Ureter (tissue), 1 donor: ENCODE measurements around the gene FBXW4. TPM values are rescaled to one million over a fixed set of nuclear protein-coding genes. Genes with fewer than 3 reads are reported as not detected.
"Not testable (repeated sequence)": the region's sequence is repeated elsewhere in the genome, so short reads cannot be mapped to it uniquely, and the experiment has no call there.

ENCODE experiments used
- DNase-seq: peaks from one replicate; pipeline ENCODE4 v3.0.0-alpha.2; 2020; ENCODE audit warnings: low spot score
- total RNA-seq: library from RNA; stranded (reverse); gene quantifications from one replicate; pipeline ENCODE4 v1.2.4, GENCODE V29; 2023
- donor health status: DM: yes; HTN: yes; CAD: no.

FBXW4 gene
- total RNA-seq, 1 donor from 2014 or later, result 94.5 TPM

DNA sequence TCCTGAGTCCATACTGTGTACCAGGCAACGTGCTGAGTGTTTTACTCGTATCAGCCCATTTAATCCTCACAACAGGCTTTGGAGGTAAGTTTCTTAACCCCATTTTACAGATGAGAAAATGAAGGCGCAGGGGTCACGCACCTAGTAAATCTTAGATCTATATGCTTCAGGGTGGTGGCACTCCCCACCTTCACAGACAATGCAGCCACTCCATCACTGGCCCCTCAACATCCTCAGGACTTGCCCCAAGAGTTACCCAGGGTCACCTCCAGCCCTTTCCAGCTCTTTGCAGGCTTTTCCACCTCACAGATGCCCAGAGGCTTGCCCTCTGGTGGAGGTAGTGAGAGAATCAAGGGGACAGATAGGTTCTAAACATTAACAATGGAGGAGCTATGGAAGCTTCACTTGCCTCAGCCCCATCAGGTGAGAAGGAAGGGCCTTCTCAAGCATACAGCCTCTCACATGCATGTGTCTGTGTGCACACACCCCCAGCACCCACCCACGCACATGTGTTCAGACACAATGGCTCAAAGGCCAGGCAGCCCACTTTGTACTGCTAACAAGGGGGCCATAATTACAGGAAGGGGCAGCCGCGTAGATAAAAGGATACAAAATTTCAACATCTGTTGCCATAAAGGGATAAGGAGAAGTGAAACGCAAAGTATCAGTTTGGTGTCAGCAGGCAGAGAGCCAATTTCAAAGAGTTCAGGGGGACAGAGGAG, 77.7 kb downstream of the FBXW4 start:
- DNase-seq, result no peak

DNA sequence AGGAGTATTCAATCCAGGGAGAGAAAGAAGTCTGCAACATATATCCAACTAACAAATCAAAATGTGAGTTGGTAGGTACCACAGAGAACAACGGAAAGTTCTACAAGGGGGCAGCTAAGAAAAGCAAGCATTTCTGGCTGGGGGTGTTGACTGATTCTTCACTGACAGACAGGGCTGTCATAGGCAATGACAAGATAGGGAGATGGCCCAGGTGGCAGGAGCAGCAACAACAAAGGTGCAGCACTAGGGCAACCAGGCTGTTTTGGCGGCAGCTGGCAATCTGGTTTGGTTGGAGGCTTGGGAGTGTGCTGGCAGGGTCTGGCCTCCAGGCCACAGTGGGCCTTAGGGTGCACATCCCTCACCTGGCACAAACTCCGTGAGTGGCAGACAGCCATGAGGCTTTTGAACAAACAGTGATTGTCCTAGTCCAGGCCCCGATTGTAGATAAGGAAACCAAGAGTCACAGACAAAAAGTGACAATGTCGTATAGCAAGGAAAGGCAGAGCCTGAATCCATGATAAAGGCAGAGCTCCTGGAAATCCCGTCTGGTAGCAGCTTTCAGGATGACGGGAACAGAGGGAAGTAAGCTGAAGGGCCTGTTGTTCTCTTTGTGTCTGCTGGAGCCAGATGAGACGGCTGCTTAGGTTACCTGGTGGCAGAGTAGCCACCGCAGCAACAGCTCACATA, 78.4 kb downstream of the FBXW4 start:
- no peak for DNase-seq

DNA sequence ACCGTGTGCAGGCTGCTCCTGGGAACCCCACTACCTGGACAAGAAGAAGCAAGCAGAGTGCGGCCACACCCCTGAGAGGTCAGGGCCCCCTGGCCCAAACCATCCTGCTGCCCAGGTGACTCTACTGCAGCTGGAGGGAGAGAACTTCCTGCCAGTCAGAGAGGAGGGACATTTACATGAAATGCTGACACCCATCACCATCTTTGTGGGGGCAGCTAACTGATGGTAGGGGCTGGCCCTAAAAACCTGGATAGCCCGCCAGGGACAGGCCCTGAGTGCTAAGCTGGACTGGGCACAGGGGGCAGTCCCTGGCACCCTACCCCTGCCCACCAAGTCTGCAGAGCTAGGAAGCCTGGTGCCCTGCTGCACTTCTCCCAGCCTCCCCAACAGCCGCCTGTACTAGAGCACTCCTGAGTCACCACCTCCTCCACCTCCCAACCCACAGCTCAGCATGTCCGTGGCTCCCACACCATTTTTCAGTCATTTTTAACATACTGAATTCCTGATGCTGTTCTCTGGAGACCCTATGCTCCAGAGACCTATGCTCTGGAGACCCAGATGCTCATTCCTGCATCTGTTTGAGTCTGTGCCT, 79.3 kb downstream of the FBXW4 start:
- DNase-seq, result no peak

DNA sequence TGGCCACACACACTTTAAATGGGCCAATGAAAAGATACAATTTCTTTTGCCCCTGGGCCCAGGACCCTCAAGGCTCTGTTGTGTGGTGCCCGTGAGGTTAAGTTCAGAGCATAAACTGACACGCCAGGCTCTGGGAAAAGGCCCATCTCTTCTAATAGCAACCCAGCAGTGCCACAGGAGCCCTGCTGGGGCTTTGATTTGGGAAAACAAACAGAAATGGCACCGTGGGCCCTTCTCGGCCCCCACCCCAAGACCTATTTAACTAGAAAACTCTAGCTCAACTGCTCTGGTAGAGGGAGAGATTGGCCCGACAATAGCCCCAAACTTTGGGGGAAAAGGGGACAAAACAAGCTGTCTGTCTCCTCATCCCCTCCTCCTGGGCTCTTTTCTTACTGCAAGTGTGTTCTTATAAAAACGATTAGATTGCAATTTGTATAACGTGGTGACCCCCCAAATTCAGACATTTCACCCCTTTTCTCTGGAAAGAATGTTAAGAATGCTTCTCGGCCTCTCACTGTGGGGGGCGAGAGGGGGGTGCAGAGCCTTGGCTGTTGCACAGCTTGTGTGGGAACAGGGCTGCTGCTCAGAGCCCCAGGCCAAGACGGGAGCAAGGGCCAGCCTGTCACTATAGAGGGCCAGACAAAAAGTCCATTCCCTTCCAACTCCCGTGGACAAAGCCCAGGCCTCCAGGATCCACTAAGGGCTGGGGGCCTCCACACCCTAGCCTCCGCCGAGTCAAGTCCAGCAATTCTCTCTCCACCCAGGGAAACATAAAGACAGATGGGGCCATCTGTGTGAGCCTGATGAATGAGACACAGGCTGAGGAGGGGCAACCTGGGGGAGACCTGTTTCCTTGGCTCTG, 80.1 kb downstream of the FBXW4 start:
- DNase-seq, result no peak

DNA sequence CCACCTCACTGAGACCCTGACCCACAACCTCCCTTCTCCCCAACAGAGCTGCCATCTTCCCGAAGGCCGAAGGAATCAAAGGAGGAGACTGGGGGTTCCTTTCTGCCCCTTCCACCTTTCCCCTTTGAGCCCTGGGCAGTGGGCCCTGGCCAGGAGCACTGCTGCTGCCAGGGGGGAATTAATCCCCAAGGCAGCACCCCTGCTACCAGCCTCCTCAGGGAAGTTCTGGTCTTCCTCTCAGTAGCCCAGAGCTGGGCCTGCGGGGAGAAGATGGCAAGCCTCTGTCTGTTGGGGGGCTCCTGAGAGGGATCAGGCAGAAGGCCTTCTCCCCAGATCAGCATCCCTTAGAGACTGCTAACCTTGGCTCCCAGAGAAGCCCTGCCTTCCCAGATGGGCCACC, 81.3 kb downstream of the FBXW4 start:
- DNase-seq, result no peak

DNA sequence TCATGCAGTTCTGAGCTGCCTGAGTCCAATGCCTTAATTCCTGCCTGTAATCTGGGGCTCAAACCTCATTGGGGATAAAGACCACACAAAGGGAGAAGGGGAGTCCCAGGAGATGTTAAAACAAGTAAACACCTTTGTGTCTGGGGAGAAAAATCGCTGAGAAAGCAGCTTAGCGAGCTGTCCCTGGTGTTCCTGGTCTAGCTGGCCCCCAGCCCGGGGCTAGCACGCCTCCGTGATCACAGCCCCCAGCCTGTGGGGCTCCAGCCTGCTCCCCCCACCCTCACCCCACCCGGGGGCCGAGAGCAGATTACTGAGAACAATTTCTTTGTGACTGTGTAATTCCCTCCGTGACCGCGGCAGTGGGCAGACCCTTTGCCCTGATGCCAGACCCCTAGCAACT, 82.1 kb downstream of the FBXW4 start:
- no peak for DNase-seq

DNA sequence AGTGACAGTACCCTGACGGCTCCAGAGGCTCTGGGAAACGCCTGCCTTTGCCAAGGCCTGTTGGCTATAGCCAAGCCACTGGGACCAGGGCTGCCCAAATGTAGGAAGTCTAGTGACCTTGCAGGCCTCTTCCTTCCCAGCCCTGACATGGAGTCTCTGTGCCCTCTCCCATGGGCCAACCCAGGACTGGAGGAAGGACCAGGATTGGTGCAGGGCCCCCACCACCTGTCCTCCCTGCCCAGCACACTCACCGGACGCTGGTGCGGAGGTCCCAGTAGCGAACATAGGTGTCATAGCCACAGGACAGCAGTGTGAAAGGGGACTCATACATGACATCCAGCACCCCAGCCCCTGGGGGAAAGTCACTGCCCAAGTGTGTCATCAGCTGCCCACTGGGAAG, 82.9 kb downstream of the FBXW4 start:
- DNase-seq, result no peak

DNA sequence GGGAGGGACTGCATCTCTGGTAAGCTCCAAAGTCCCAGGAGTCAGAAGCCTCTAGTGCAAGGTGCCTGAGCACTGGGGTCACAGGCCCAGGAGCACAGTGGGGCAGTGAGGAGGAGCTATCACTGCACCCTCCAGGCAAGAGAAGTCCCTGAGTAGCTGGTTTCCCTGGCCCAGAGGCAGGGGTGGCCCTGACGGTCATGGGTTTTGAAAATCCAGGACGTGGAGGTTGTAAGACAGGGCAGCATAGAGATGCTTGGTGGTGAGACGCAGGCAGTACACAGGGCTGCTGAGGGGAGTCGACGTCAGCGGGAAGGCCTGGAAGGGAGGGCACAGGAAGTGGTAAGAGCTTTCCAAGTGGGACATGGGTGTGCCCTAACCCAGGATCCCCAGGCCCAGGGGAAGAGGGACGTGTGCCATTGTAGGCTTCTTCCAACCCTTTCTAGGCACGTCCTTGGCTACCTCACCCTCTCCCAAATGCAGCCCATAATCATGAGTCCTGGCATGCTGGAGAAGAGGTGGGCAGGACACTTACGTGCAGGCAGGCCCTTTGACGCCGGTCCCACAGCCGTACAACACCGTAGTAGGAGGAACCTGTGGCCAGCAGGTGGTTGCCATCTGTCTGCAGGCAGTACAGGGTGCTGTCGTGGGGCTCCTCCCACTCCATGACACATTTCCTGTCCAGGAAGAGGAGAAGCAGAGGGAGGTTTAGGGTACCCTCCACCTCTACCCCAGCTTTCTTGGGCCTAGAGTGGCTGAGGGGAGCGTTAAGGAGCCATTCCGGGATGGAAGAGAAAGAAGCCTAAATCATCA, 83.7 kb downstream of the FBXW4 start:
- no peak for DNase-seq

DNA sequence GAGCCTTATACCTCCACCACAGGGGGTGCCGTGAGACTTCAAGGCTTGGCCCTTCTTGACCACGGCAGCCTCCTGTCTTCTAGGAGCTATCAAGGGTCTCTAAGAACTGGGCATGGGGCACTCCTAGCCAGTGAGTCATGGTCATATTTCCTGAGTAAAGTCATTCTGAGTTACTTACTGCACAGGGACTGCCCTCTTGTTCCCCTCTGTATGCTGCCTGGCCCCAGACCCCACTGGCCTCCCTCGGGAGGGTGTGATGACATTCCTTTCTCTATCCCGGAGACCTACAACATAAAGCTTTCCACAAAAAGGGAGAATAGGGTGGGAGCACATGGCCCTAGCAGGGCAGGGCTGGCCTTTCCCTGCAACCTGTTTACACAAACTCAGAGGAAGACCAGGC, 85.5 kb downstream of the FBXW4 start:
- DNase-seq, result no peak

DNA sequence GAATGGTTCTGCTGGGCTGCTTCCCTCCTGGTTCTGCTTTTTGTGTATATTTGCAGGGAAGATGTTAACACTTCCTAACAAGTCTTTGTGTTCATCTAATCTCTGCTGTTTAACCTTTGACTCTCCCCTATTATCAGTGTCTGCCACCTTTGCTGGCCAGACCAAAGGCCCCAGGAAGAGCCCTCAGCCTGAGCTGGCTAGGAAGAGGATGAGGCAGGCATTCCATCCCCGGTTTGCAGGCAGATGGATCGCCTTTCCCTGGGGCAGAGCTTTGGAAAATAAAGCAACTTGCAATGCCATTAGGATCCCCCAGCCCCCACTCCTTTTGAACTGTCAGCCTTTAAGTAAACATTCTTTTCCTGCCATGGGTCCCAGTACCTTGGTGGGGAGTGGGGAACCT, 87.8 kb downstream of the FBXW4 start:
- no peak for DNase-seq

DNA sequence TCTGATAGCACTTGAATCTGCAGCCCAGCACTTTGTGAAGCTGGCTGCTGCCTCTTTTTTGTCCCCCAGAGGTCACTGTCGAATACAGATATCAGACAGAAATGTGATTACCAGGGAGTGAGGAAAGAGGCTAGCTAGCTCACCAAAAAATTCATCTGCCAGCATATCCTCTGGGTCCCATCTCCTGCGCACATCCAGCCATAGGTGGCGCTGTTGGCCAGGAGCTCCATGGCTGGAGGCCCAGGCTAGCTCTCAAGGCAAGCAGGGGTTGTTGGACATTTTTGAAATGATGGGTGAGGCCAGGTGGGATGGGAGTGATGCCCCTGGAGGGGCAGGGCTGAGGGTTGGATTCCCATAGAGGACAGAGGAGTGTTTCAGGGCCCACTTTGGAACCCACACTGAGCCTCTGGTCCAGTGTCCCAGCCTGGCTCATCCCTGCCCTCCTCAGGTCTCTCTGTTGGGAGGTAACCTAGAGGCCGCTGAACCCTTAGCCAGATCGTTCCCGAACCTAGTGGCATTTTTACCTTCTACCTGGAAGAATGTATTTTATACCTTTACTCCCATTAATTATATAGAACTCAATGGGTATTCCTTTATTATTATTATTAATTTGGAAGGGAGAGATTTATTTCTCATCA, 92.1 kb downstream of the FBXW4 start:
- DNase-seq, result peak; percentile 62

DNA sequence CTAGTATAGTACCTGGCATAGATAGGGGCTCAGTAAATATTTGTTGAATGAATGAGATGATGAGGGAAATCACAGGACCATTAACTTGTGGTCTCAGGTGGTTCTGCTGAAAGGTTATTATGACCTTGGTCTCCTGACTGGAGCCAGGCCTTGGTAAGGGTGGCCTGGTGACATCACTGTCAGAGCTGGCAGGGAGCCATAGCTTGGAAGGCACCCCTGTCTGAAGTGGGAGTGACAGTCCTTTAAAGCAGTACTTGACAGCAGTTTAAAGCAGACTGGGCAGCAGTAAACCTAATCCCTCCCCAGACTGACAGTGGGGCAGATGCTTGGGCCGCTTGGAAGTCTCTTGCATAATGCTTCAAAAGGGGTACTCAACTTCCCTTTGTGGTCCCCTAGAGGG, 93.4 kb downstream of the FBXW4 start:
- DNase-seq, result no peak

DNA sequence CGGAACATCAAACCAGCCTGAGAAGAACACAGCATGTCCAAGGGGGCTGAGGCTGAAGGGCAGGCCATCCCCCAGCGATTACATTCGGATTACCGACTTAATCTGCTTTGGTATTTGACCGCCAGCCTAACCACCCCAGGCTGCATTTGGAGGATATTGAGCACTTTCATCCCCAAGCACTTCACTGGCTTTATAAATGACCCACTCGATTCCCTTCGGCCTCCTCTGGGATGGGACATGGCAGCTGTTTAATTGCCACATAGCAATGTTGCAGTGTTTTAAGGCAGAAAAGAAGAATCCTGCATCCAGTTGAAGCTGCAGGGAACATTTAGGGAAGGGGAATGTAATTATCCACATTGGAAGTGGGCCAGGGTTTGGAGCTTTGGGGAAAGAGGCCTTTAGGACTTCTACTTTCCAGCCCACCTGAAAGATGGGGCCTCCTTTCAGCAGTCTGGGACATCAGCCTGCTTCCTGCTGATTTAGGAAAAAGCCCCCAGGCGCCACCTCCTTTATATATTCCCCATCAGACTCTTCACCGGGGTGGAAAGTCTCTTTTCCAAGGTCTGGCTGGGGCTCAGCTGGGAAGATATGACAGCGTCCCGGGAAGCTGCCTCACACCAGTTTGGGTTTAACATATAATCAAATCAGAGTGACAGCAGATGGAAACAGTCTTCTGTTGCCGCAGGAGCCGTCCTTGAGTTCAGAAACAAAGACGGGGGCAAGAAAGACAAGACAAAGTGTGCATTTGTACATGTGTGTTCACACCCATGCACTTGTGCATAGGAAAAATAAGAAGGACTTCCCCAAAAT, 97.7 kb downstream of the FBXW4 start:
- DNase-seq, result no peak

DNA sequence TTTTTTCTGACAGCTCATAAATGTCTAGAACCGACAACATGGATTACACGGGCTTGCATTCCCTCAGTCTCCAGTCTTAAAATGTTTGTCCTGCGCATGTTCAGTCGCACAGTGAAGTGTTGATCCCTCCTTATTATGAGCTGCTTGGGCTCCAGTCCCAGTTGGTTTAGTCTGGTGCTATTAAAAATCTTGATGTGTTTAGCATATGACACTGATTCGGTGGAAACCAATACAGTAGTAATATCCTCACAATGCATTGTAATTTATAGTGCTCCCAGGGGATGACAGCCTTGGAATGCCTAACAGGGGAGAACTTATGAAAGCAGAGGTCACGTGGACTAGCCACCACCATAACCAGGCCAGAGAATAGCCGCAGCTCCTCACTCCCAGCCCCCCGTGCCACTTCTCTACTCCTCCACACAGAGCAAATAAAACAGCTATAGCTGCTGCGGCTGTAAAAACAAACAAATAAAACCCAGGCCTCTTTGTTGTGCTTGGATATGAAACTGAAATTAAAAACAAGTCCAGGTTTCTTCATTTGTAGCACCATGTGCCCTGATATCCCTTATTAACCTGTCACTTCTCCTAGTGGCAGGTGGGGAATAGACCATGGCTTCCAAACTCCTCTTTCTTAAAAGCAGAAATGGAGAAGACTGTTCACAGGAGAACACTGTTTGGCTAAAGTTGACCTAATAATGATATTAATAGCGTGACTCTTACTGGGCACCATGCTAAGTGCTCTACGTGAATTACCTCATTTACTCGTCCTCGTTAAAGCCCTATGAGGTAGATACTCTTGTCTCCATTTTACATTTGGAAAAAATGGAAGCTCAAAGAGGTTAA, 99.2 kb downstream of the FBXW4 start:
- DNase-seq, result no peak

DNA sequence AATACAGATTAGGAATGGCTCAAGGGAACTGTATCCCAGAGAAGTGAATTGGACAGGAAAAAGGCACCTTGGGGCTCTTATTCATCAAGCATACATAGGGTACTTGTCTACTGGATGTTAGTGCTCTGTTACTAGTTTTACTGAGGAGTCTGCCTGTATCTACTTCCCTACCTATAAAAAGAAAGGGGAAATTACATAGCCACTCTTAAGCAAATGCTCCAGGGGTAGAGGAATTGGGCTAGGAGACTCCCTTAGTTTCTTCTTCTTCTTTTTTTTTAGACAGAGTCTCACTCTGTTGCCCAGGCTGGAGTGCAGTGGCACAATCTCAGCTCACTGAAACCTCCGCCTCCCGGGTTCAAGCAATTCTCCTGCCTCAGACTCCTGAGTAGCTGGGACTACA, 101.6 kb downstream of the FBXW4 start:
- DNase-seq, result not testable (repeated sequence)

DNA sequence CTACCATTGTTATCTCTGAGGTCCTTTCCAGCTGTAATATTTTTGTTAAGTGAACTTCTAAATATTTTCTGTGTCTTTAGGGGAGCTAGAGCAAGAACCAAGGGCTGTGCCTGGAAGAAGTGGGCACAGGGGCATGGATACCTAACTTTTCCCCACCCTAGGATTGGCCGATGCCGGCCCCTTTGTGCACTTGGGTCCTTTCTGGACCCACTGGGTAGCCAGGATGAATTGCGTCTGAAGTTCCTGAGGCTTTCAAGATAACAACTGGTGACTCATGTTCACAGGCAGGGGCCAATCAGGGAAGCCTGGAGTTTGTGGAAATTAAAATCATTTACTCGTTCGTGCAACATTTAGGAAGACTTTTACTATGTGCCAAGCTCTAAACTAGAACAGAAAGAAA, 106.1 kb downstream of the FBXW4 start:
- DNase-seq, result no peak

DNA sequence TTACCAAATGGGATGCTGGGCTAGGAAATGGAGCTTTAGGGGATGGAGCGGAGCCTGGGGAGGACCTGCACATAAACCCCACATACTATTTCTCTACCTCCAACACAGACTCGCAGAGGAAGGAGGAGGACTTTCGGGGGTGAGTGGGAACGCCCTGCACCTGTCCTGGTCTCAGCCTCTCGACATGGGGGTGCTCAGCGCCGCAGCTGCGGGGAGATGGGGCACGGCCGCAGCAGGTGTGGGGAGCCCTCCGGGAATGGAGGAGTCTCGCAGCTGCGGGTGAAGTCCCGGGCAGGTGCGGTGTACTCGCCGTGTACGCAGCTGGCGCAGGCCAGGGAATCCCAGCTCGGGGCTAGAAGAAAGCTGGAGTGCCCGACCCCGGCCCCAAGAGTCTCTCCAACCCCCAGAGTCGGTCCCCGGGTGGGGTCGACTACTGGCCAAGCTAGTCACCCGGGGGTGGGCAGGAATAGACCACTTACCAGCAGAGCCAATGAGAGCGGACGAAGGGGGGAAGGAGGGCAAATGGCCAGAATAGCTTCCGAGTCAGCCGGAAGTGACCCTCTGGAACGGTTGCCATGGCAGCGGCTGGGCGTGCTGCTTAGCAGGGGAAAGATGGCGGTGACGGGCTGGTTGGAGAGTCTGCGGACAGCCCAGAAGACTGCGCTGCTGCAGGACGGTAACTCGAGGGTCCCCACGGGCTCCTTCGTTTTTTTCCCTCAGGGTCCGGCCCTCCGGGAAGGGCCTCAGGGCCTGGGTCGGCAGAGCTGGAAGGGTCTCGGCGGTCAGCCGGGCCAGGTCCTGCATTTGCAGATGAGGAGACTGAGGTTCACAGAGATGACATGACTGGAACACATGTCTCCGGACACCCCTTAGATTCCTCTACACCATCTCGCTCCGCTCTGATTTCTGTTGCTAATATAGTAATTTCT, 107.0 kb downstream of the FBXW4 start, which contains the start of the genes DPCD and POLL:
Gene DPCD, plus strand, starts transcription at position 597 of the 929 bp plus-strand sequence. Its CDS starts 16 bp downstream, at position 613.
Gene POLL, minus strand, starts transcription at position 533 of the 929 bp plus-strand sequence. CDS start 897 bp downstream, outside the sequence.
- DNase-seq, result peak; percentile 97

DNA sequence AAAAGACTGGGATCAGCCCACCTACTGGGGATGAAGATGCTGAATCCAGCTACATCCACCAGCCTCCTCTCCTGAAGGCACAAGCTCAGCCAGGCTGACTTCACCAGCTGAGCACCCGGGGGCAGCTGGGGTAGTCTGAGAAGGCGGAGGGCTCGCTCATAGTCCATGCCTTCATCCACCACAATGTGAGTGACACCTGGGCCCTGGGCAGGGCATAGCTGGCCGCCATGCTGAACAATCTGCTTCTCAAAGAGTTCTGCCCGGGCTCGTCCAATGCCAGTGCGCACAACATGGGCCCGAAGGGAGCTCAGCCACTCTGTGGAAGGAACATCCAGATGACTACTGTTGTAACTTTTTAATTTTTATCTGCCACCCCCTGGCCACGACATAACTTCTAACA, 109.1 kb downstream of the FBXW4 start:
- no peak for DNase-seq
